NCI-H1092 (cell line): ENCODE measurements around the gene P2RY12.

ENCODE experiments used
- DNase-seq: peaks from one replicate; lab custom pipeline; 2025; lab: John Stamatoyannopoulos, UW

Gene P2RY12

GRCh38 chr3:151384741-151385174 is at the start of gene P2RY12:
Gene P2RY12 (minus strand): TSS chr3:151384753. CDS start chr3:151338845, 45,908 bp downstream.
- DNase-seq = no peak

GRCh38 chr3:151432616-151433372 is 48.2 kb upstream of the P2RY12 start:
- DNase-seq = no peak

- no peak for DNase-seq
Observed at GRCh38 chr3:151431940-151432339, 47.4 kb upstream of the P2RY12 start.

- no peak for DNase-seq
Observed at GRCh38 chr3:151430821-151431484, 46.4 kb upstream of the P2RY12 start.

- no peak for DNase-seq
Observed at GRCh38 chr3:151428386-151428785, 43.8 kb upstream of the P2RY12 start.

- DNase-seq = no peak
Observed at GRCh38 chr3:151426341-151426657, 41.7 kb upstream of the P2RY12 start.

- DNase-seq = no peak
Observed at GRCh38 chr3:151425627-151426340, 41.2 kb upstream of the P2RY12 start.

- no peak for DNase-seq
Observed at GRCh38 chr3:151423091-151423490, 38.5 kb upstream of the P2RY12 start.

- no peak for DNase-seq
Observed at GRCh38 chr3:151421938-151422337, 37.4 kb upstream of the P2RY12 start.

GRCh38 chr3:151419806-151420205 is 35.3 kb upstream of the P2RY12 start:
- no peak for DNase-seq

- DNase-seq = no peak
Observed at GRCh38 chr3:151415289-151415688, 30.7 kb upstream of the P2RY12 start.

GRCh38 chr3:151412989-151413388 is 28.4 kb upstream of the P2RY12 start:
- no peak for DNase-seq

- no peak for DNase-seq
Observed at GRCh38 chr3:151410891-151411559, 26.5 kb upstream of the P2RY12 start.

GRCh38 chr3:151407928-151408327 is 23.4 kb upstream of the P2RY12 start:
- DNase-seq = no peak

- DNase-seq = no peak
Observed at GRCh38 chr3:151404316-151404715, 19.8 kb upstream of the P2RY12 start.

- DNase-seq = no peak
Observed at GRCh38 chr3:151403246-151403645, 18.7 kb upstream of the P2RY12 start.

GRCh38 chr3:151402349-151402748 is 17.8 kb upstream of the P2RY12 start:
- no peak for DNase-seq

- no peak for DNase-seq
Observed at GRCh38 chr3:151400341-151400740, 15.8 kb upstream of the P2RY12 start.

- no peak for DNase-seq
Observed at GRCh38 chr3:151398895-151399294, 14.3 kb upstream of the P2RY12 start.

GRCh38 chr3:151395806-151396205 is 11.3 kb upstream of the P2RY12 start:
- DNase-seq = no peak

GRCh38 chr3:151394611-151395010 is 10.1 kb upstream of the P2RY12 start:
- DNase-seq = no peak

- no peak for DNase-seq
Observed at GRCh38 chr3:151393941-151394340, 9.4 kb upstream of the P2RY12 start.
